Endothelial cell of umbilical vein (primary cell): ENCODE results near the gene HDAC7. TPM values are rescaled to one million over a fixed set of nuclear protein-coding genes. Genes with fewer than 3 reads are reported as not detected.

ENCODE experiments used
- BruUV-seq: library from RNA; stranded (reverse); fragments of 400-500 nt; replicated peaks from 2 replicates; lab custom pipeline; 2021; lab: Mats Ljungman, UMichigan
- CTCF ChIA-PET: fragments of 300-600, 350-600 bp; sonication (Branson Sonifier 250); formaldehyde crosslinking; loops from one replicate; lab custom pipeline; 2021; ENCODE audit warnings: antibody characterized with exemption, inconsistent platforms; lab: Charles Lee
- POLR2A ChIA-PET: fragments of 300-600, 350-600 bp; sonication (Branson Sonifier 250); formaldehyde crosslinking; loops from one replicate; lab custom pipeline; 2021; ENCODE audit warnings: antibody characterized with exemption, inconsistent platforms; lab: Charles Lee
- DNase-seq: peaks from one replicate; pipeline ENCODE4 v3.0.0-alpha.2; 2011; ENCODE audit warnings: low read depth, low spot score
- FAIRE-seq: peaks from 2 replicates; lab custom pipeline; 2011; peaks lifted over from hg19 to GRCh38; lab: Jason Lieb, UNC
- H2AFZ ChIP-seq: 2 replicates; pipeline ENCODE4 v1.6.0; 2012; ENCODE audit warnings: low read depth, low read length, control low read depth, inconsistent platforms
- H3K27ac ChIP-seq: 2 replicates; pipeline ENCODE4 v1.5.1; 2011; ENCODE audit warnings: low read depth, mild to moderate bottlenecking, control low read depth, low read length, moderate library complexity; ENCODE audit not compliant: insufficient read depth
- H3K27me3 ChIP-seq, 2 experiments: 2 replicates each; pipeline versions ENCODE4 v1.6.0 to v1.6.1; 2011; ENCODE audit warnings: low read length in 2 of 2, mixed read lengths in 1 of 2; ENCODE audit not compliant: control insufficient read depth in 2 of 2, insufficient read depth in 2 of 2
- H3K36me3 ChIP-seq, 2 experiments: 2 replicates in 1 of 2; 3 replicates in 1 of 2; pipeline ENCODE4 v1.5.1; 2011; ENCODE audit warnings: low read length in 2 of 2, mild to moderate bottlenecking in 1 of 2, moderate library complexity in 1 of 2; ENCODE audit not compliant: control insufficient read depth in 2 of 2, insufficient read depth in 2 of 2; ENCODE audit errors: extremely low read depth in 1 of 2
- H3K4me1 ChIP-seq: 3 replicates; pipeline ENCODE4 v1.5.1; 2011; ENCODE audit warnings: mild to moderate bottlenecking, low read length; ENCODE audit not compliant: control insufficient read depth, insufficient read depth; ENCODE audit errors: extremely low read depth
- H3K4me2 ChIP-seq: 2 replicates; pipeline ENCODE4 v1.6.1; 2011; ENCODE audit warnings: low read length, control low read depth, mixed read lengths; ENCODE audit not compliant: insufficient read depth
- H3K4me3 ChIP-seq, 3 experiments: fragments of 200-600 bp in 1 of 3; sonication (generic), shearing (Covaris generic) in 1 of 3; replicated peaks in 1 of 3; 2 replicates each; pipeline ENCODE4 v1.5.1; 2011 to 2016; ENCODE audit warnings: control low read depth in 3 of 3, low read length in 3 of 3, mild to moderate bottlenecking in 2 of 3, inconsistent platforms in 1 of 3, low read depth in 1 of 3, moderate library complexity in 1 of 3; ENCODE audit not compliant: insufficient read depth in 1 of 3
- H3K79me2 ChIP-seq: 2 replicates; pipeline ENCODE4 v1.6.0; 2012; ENCODE audit warnings: low read length, inconsistent platforms; ENCODE audit not compliant: control insufficient read depth, insufficient read depth
- H3K9ac ChIP-seq: replicated peaks from 2 replicates; pipeline ENCODE3; 2011; ENCODE audit warnings: low read length, control low read depth; ENCODE audit not compliant: insufficient read depth; ENCODE audit errors: extremely low read depth
- H3K9me1 ChIP-seq: replicated peaks from 3 replicates; pipeline ENCODE4 v1.6.0; 2011; ENCODE audit warnings: mild to moderate bottlenecking, low read length; ENCODE audit not compliant: control insufficient read depth, insufficient read depth; ENCODE audit errors: extremely low read depth
- H3K9me3 ChIP-seq: replicated peaks from 2 replicates; pipeline ENCODE4 v1.5.1; 2012; ENCODE audit warnings: low read length, inconsistent platforms; ENCODE audit not compliant: control insufficient read depth, insufficient read depth
- H4K20me1 ChIP-seq: replicated peaks from 2 replicates; pipeline ENCODE3; 2011; ENCODE audit warnings: mild to moderate bottlenecking, low read length; ENCODE audit not compliant: control insufficient read depth, insufficient read depth; ENCODE audit errors: extremely low read depth
- EZH2 ChIP-seq: IDR thresholded peaks from 2 replicates; pipeline ENCODE4 v1.6.1; 2012; ENCODE audit warnings: borderline replicate concordance, low read depth, mild to moderate bottlenecking, moderate library complexity, low read length, inconsistent platforms; ENCODE audit not compliant: severe bottlenecking
- FOS ChIP-seq: IDR thresholded peaks from 2 replicates; pipeline ENCODE4 v1.6.1; 2011; ENCODE audit warnings: mild to moderate bottlenecking, low read length, moderate library complexity, borderline replicate concordance; ENCODE audit not compliant: insufficient read depth
- GATA2 ChIP-seq: IDR thresholded peaks from 2 replicates; pipeline ENCODE4 v1.7.0; 2011; ENCODE audit warnings: low read depth, mild to moderate bottlenecking, moderate library complexity, mixed read lengths, low read length; ENCODE audit not compliant: insufficient read length, insufficient read depth
- JUN ChIP-seq: IDR thresholded peaks from 2 replicates; pipeline ENCODE4 v1.6.1; 2011; ENCODE audit warnings: borderline replicate concordance, low read depth; ENCODE audit not compliant: insufficient read length, insufficient read depth
- MYC ChIP-seq: IDR thresholded peaks from one replicate; pipeline ENCODE4 v1.6.1; 2011; ENCODE audit warnings: mild to moderate bottlenecking, low read depth, low read length
- POLR2A ChIP-seq: IDR thresholded peaks from 2 replicates; pipeline ENCODE4 v1.6.1; 2012; ENCODE audit warnings: low read depth, mild to moderate bottlenecking, control low read depth, low read length
- POLR2AphosphoS5 ChIP-seq: IDR thresholded peaks from 2 replicates; pipeline ENCODE4 v1.6.1; 2012; ENCODE audit warnings: low read depth, mild to moderate bottlenecking, control low read depth, low read length, moderate library complexity; ENCODE audit not compliant: insufficient read depth
- dilution Hi-C: fragments of 300-500 bp; cut with MboI; formaldehyde crosslinking; loops from one replicate; pipeline ENCODE4 v1.15.0; 2019; ENCODE audit warnings: low sequenced_read_pairs; ENCODE audit not compliant: extremely low pct_ligation_motif_present
- intact Hi-C: fragments of 100-400 bp; cut with micrococcal nuclease; formaldehyde crosslinking; loops from one replicate; pipeline ENCODE4 v1.10.0; 2022
- polyA plus RNA-seq, 4 experiments: library from polyadenylated mRNA; depleted of rRNA in 3 of 4; stranded (reverse) in 3 of 4; unstranded in 1 of 4; fragments of >200 nt; gene quantifications; 2 replicates each; pipeline versions ENCODE4 v1.2.1 to v1.2.3, GENCODE V29; 2011 to 2012; ENCODE audit warnings: missing spikeins in 1 of 4
- total RNA-seq: library from RNA; stranded (reverse); gene quantifications from 2 replicates; pipeline ENCODE4 v1.2.3, GENCODE V29; 2021
- TF ChIP-seq, protein P1 (sequence below), 2 donors: IDR thresholded peaks; 1 replicate in 1 of 2; 2 replicates in 1 of 2; pipeline ENCODE4 v1.5.1; 2011; ENCODE audit warnings: low read length in 2 of 2, mild to moderate bottlenecking in 2 of 2, moderate library complexity in 2 of 2, control low read depth in 1 of 2, inconsistent platforms in 1 of 2, low read depth in 1 of 2; ENCODE audit not compliant: insufficient read depth in 1 of 2; ENCODE audit errors: extremely low read depth in 1 of 2
- TF ChIP-seq, protein P2 (sequence below): IDR thresholded peaks from 2 replicates; pipeline ENCODE4 v1.6.1; 2011; ENCODE audit not compliant: insufficient read depth, insufficient read length

The HDAC7 gene
- total and polyA plus RNA-seq, 2 donors (not counting 3 experiments of a cell fraction or from before 2014, with no cell fraction given) = 119 to 249 TPM

DNA sequence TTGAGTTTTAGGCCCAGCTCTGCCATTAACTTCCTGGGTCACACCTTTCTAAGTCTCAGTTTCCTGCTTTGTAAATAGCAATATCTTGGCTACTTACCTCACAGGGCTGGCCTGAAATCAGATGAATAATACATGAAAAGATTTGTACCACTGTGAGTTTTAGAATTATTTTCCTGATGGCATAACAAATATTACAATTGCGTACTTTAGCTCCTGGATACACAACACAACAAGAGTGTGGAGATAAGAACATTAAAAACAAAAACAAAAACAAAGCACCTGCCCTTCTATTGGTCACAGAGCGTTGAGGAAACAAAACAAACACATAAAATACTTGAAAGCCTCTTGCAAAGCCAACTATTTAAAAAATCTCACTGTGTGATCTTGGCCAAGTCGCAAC, 4.9 kb upstream of the HDAC7 start:
- Histone ChIP-seq H4K20me1 (no peaks in the 10 kb centered on the region), H3K9me3 (no peaks in the 10 kb centered on the region), H3K9ac (no peak overlapping the region), H3K27ac (no peak overlapping the region), H3K4me3 (no peak overlapping the region), H3K27me3 (no peaks in the 10 kb centered on the region), H3K4me2 (no peak overlapping the region), H3K4me1 (peaks cover 30% of the 10 kb centered on the region), H2AFZ (no peak overlapping the region), H3K36me3 (no peaks in the 10 kb centered on the region), H3K79me2 (no peaks in the 10 kb centered on the region), H3K9me1 (no peaks in the 10 kb centered on the region)
- dilution Hi-C loops = no loop called here
- intact Hi-C loops = no loop called here
- BruUV-seq = no TSS peak
- TF ChIP-seq, protein P1, sequence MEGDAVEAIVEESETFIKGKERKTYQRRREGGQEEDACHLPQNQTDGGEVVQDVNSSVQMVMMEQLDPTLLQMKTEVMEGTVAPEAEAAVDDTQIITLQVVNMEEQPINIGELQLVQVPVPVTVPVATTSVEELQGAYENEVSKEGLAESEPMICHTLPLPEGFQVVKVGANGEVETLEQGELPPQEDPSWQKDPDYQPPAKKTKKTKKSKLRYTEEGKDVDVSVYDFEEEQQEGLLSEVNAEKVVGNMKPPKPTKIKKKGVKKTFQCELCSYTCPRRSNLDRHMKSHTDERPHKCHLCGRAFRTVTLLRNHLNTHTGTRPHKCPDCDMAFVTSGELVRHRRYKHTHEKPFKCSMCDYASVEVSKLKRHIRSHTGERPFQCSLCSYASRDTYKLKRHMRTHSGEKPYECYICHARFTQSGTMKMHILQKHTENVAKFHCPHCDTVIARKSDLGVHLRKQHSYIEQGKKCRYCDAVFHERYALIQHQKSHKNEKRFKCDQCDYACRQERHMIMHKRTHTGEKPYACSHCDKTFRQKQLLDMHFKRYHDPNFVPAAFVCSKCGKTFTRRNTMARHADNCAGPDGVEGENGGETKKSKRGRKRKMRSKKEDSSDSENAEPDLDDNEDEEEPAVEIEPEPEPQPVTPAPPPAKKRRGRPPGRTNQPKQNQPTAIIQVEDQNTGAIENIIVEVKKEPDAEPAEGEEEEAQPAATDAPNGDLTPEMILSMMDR (IDR thresholded peaks at IDR 0.05; ENCODE audit: extremely low read depth in 1 of 2, insufficient read depth in 1 of 2, low read depth in 1 of 2, low read length in 2 of 2) = no peak
- no peak for TF ChIP-seq POLR2AphosphoS5
- TF ChIP-seq EZH2 = no peak
- no peak for TF ChIP-seq POLR2A
- TF ChIP-seq, protein P2, sequence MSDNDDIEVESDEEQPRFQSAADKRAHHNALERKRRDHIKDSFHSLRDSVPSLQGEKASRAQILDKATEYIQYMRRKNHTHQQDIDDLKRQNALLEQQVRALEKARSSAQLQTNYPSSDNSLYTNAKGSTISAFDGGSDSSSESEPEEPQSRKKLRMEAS = no peak
- ChIA-PET POLR2A (no interaction called here), CTCF (interaction anchor here (2.3 kb wide), 1 partner anchor 13 kb away, joined by 8 read pairs; no protein-coding TSS in a partner anchor)
- DNase-seq (no peak), FAIRE-seq (no peak)

DNA sequence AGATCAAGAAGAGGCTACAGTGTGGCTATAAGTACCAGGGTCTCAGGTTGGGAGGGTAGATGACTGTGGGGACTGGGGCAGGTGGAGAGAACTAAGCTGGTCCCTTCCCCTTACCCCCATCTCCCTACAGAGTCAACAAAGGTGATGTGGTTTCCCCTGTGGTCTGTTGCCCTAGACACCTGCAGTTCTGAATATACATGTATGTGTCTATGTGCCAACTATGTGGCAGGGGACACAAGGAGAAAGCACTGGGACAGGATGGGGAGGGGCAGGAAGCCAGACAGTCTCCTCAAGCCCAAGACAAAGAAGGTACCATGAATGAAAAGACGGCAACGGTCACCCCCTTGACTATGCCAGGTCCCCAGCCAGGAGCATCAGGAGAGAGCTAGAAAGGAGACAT, 4.5 kb upstream of the HDAC7 start:
- intact Hi-C loops = no loop called here

More for the DNA sequence above, 4.5 kb upstream of the HDAC7 start:
- H3K9me1 ChIP-seq = no peaks in the 10 kb centered on the region
- DNase-seq (no peak), FAIRE-seq (no peak)
- H3K27me3 ChIP-seq = no peaks in the 10 kb centered on the region
- no peak overlapping the region for H3K4me3 ChIP-seq
- peaks cover 26% of the 10 kb centered on the region for H3K4me1 ChIP-seq
- no TSS peak for BruUV-seq
- no peaks in the 10 kb centered on the region for H3K36me3 ChIP-seq
- no peak overlapping the region for H3K27ac ChIP-seq
- no peaks in the 10 kb centered on the region for H4K20me1 ChIP-seq
- ChIA-PET POLR2A (no interaction called here), CTCF (interaction anchor here (2.3 kb wide), 1 partner anchor 14 kb away, joined by 8 read pairs; no protein-coding TSS in a partner anchor)
- no peaks in the 10 kb centered on the region for H3K9me3 ChIP-seq
- dilution Hi-C loops = no loop called here
- peaks cover 4% of the 10 kb centered on the region for H3K79me2 ChIP-seq
- no peak overlapping the region for H3K9ac ChIP-seq
- TF ChIP-seq JUN = no peak
- no peak for TF ChIP-seq FOS
- no peak for TF ChIP-seq EZH2
- TF ChIP-seq, protein P2 = no peak
- no peak for TF ChIP-seq POLR2A
- no peak for TF ChIP-seq POLR2AphosphoS5
- no peak for TF ChIP-seq GATA2
- TF ChIP-seq, protein P1 (IDR thresholded peaks at IDR 0.05; ENCODE audit: extremely low read depth in 1 of 2, insufficient read depth in 1 of 2, low read depth in 1 of 2, low read length in 2 of 2) = no peak
- TF ChIP-seq MYC = no peak
- H3K4me2 ChIP-seq = no peak overlapping the region
- H2AFZ ChIP-seq = no peak overlapping the region
